HG02938 (cell line): ENCODE results near the gene TAB2.
"Not testable (repeated sequence)": the region's sequence is repeated elsewhere in the genome, so short reads cannot be mapped to it uniquely, and the experiment has no call there.

Experiments used
- ATAC-seq: cut with Tn5 transposase; IDR thresholded peaks from one replicate; pipeline ENCODE4 v1.9.1; 2021; ENCODE audit warnings: mild to moderate bottlenecking, moderate library complexity; ENCODE audit not compliant: unreplicated experiment

Gene TAB2

DNA sequence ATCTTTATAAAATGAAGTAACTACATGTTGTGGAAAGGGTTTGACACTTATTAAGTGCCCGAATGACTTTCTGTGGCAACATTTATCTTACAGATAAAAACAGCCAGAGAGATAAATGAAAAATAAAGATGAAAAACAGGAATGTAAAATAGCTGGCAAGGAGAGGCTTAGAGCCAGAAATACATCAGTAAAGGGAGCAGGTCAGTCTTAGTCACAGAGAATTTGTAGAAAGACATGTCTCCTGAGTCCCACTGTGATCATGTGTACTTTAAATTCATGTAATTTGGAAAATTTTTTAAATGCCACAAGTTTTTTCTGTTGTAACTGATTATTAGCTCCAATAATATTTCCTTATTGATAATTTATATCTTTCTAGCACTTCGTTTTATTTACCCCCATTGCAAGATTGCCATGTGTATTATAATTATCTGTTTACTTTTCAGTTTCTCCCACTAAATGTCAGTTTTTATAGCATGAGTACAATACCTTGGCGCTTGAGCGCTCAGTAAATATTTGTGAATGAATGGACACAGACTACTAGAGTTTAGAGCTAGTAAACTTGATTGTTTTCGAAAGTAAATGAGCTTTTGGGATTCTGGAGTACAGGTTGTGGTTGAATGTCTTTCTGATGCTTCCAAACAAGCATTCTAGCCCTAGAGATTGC, 15.2 kb downstream of the TAB2 start:
- no peak for ATAC-seq

DNA sequence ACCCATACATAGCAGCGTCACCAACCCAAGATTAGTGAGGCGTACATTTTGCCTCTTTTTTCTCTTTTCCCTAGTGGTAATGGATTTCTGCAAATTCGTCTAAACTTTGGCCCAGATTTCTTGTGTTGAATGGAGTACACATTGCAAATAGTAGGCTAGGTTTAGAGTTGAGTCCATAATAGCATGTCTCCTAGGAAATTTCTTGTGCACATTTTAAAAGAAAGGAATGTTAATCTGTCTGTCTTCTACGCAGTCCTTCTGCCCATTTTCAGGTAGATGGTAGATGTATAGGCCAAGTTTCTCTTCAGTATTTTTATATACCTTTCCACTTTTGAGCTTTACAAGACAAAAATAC, 15.7 kb downstream of the TAB2 start:
- no peak for ATAC-seq

DNA sequence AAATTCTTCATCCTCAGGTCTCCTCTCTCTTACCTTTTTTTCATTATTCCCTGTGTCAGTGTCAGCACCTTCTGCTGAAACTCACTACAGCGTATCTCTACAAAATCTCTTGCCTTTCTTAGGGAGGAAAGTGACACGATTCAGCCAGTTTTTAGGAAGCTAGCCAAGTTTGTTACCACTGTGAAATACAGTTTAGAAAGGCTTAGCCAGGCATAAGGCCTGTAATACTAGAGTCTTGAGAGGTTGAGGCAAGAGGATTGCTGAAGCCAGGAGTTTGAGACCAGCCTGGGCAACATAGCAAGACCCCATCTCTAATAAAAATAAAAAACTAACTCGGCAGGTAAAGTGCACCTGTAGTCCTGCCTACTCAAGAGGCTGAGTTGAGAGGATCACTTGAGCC, 16.7 kb downstream of the TAB2 start:
- no peak for ATAC-seq

DNA sequence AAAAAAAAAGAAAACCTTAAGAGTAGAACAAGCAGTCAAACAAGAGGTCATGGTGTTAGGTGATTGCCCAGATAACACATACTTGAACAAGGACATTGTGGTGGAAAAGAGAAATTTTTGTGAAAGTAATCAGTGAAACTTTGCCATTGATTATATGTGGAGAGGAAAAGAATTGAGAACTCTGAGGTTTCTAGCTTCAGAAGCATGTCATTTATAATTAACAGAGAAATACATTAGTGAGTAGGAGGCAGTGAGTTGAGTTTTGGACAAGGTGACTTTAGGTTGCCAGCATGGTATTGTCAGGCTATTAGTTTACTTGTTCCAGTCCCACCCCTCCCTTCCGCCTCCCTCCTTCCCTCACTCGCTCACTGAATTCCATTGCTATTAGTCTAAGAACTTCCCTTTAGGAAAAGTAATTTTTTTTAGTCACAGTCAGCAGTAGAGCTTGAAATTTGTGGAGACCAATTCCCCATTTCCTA, 17.2 kb downstream of the TAB2 start:
- ATAC-seq: no peak

DNA sequence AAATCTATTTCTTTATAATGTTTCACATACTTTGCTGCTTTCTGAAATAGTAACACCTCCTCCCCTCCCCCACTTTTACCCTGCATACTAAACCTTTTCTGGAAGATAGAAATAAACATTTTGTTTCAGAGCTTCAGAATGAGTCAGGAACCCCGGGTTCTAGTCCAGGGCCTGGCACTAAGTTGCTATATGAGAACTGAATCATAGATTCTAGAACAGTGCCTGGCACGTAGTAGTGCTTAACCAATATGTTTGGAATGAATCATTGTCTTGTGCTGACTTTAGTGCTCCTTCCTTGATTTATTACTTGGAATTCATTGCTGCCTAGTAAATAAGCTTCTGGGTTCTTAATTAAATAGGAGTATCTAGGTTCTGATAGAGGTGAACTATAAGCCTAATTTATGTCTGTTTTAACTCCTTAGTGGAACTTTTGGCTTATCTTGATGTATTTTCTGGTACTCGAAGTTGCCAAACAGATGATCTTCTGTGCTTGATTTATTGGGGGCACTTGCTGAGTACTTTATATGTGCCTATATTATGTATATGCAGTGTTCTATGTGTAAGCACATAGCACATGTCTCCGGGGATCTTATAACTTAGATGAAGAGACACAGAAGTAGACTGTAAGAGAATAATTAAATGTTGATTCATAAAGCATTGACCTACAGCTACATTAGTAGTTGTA, 18.6 kb downstream of the TAB2 start:
- ATAC-seq: no peak

DNA sequence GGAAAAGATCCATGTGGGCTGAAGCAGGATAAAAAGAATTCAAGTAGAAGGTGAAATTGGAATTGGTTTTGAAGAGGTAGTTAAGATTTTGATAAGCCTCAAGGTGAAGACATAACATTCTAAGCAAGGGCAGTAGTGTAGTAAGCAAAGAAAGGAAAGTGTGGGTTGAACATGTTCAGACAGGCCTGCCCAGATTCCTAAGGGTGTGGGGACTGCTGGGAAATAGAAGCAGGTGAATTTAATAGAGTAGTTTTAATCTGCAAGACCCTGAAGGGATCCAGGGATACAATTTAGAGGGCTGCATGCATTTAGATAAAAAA, 19.1 kb downstream of the TAB2 start:
- no peak for ATAC-seq

DNA sequence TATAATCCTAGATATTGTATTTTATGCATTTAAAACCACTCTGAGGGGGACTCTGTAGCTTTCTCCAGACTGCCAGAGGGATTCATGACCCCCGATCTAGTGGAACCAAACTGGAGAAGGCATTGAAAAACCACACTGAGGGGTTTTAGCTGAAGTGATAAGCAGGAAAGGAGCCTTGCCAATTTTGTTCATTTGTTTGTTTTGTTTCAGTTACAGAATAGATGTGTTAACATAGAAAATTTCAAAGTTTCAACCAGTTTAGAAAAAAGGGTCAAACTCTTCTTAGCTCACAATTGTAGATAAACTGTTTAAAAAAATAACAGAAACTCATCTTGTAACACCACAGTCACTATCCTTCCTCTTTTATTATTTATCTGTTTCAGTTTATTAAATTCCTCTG, 19.8 kb downstream of the TAB2 start:
- ATAC-seq: no peak

DNA sequence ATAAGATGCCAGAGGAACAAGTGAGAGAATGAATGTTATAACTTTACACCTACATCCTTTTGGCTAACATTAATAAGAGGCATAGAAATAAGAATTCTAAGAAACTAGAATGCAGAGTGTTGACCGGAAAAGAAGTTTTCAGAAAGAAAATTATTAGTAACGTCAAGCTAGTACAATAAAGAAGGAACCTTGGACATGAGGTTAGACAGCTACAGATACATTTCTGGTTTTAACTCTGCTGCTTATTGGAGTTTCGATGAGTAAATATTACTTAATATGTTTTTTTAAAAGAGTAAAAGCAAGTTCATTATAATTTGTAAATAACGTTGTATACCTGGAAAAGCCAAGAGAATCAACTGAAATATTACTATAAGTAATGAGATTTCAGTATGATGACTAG, 22.7 kb downstream of the TAB2 start:
- ATAC-seq: no peak

DNA sequence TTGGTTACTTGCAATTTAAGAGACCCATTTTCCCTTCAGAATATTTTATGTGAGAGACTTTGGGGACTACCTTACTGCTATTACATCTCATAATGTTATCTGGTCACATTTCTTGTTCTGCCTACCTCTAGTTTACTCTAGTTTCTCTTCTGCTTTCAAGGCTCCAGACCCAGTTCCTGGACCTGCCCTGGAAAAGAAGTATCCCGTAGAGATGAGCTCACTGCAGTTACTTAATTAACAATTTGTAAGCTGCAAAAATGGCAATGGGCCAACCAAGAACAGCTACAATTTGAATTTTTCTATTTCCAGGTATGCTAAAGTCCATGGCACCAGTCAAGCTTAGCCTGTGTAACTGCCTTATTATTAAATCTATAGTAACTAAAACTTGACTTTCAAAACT, 25.0 kb downstream of the TAB2 start:
- ATAC-seq: no peak

DNA sequence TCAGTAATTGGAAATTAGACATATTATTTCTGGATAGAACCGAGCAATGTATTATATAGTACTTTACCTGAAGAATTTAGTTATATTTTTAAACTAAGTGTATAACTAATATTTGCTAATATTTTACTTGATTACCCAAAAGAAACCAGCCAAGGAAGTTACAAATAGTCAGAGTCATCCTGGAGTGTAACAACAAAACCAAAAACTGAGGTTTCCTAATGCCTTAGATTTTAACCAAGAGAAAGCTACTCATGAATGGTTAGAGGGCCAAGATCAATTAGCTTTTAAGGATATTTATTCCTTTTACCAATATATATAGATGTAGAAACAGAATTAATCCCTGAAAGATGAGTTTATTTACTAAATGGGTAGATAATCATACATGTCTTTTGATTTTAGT, 26.0 kb downstream of the TAB2 start:
- no peak for ATAC-seq

DNA sequence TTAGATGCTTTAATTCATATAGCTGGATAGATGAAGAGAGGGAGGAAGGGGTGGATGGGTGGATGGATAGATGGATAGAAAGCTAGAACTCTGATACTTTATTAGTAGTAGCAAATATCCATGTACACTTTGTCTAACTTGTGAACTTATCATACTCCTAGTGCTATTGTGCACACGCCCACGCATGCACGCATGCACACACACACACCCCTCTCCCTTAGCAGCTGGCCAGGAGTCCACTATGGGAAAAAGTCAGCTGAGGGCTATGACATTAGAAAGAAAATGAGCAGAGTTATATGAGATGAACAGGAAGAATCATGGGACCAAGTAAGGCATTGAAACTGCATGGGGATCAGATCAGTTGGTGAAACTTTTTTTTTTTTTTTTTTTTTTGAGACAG, 28.6 kb downstream of the TAB2 start:
- ATAC-seq: no peak

DNA sequence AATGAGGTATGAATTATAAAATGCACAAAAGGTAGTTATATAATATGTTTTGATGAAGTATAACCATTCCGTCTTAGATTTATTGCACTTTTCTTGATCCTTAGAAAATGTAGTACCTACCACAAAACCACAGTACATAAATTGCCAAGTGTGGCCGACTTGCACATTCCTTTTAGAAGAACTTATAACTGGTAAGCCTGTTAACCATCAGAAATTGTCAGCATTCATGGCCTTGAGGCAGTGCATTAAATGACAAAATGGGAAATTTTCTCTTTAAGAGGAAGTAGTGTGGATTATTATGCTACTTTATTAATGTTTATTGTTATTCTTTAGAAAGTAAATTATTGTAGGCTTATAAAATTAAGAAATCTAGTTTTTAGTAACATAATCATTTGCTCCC, 29.6 kb downstream of the TAB2 start:
- no peak for ATAC-seq

DNA sequence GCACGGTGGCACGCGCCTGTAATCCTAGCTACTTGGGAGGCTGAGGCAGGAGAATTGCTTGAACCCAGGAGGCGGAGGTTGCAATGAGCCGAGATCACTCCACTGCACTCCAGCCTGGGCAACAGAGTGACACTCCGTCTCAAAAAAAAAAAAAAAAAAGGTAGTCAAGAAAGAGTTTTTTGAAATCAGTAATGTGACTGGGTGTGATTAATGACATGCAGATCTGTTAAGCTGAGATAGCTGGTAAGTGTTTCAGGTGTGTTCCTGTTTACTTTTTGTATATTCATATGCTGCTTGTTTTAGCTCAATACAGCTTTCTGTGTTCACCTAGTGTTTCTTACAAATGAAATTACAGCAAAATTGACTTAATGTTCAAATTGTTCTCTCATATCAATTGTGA, 31.8 kb downstream of the TAB2 start:
- ATAC-seq: not testable (repeated sequence)

DNA sequence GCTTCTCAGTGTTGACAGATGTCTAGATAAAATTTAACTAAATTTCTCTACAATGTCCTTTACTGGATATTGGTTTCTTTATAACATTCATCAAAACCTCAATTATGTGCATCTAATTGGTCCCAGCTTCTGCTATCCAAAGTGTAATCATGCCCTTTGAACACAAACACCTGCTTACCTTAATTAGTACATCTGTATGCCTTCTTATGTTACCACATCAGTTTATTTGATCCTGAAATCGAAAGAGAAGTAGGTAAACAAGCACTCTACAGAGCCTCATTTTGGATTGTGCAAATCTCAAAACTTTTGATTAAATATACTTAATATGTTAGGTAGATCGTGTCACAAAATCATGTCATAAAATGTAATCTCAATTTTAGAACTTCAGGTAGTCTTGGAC, 36.5 kb downstream of the TAB2 start:
- ATAC-seq: no peak

DNA sequence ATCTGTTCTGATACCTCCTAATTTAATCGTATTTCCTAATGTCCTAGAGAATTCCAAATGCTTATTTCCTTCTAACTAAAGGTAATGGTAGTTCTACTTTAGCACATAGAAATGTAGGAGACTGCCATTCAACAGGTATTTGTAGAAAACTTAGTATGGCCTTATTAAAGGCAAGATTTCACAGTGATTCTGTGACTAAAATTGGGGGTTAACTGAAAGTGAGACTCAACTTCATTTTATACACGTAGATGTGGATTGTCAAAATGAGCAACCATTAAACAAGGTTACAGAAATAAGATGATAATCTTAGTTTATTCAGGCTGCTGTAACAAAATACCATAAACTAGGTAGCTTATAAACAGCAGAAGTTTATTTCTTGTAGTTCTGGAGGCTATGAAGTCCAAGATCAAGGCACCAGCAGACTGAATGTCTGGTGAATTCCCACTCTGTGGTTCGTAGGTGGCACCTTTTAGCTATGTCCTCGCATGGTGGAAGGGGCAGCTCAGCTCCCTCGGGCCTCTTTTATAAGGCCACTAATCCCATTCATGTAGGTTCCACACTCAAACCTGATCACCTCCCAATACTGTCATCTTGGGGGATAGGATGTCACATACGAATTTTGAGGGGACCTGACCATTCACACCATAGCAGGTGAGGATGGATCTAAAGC, 38.7 kb downstream of the TAB2 start:
- ATAC-seq: no peak

DNA sequence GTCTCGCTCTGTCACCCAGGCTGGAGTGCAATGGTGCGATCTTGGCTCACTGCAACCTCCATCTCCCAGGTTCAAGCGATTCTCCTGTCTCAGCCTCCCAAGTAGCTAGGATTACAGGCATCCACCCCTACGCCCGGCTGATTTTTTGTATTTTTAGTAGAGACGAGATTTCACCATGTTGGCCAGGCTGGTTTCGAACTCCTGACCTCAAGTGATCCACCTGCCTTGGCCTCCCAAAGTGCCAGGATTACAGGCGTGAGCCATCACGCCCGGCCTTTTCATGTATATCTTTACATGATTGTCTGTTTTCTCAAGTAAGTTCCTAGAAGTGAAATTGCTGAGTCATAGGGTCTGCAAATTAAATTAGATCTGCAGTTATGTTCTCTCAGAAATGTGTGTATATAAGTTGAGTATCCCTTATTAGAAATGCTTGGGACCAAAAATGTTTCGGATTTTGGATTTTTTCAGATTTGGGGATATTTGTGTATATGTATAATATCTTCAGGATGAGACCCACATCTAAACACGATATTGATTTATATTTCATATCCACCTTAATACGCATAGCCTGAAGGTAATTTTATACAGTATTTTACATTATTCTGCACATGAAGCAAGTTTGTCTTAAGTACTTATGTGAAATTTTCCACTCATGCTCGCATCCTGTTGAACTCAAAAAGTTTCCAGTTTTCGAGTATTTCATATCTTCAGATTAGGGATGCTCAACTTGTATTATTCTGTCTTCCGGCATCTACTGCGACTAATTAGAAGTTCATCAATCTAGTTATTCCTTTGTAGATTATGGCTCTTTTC, 40.4 kb downstream of the TAB2 start:
- no peak for ATAC-seq

DNA sequence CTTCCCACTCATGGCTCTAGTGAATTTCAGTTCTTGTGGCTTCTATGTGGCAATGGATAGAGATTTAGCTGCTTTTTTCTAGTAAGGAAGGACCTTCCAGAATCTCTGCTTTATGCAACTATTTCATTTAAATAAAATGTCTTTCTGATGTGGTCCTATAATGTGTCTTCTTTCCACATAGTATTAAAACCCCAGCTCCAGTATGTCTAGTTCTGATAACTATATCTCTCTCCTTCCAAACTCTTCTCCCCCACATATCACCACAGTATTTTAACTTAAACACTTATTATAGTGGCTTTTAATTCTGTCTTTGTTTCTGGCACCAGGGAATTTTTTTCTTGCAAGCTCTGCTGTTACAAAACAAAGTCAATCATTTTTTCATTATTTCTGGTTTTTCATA, 41.9 kb downstream of the TAB2 start:
- ATAC-seq: no peak

DNA sequence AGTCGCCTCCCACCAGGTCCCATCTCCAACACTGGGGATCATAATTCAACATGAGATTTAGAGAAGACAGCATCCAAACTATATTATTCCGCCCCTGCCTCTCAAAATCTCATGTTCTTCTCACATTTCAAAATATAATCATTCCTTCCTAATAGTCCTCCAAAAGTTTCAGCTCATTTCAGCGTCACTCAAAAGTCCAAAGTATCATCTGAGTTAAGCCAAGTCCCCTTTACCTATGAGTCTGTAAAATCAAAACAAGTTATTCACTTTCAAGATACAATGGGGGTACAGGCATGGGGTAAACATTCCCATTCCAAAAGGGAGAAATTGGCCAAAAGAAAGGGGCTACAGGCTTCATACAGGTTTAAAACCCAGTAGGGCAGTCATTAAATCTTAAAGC, 43.0 kb downstream of the TAB2 start:
- no peak for ATAC-seq

DNA sequence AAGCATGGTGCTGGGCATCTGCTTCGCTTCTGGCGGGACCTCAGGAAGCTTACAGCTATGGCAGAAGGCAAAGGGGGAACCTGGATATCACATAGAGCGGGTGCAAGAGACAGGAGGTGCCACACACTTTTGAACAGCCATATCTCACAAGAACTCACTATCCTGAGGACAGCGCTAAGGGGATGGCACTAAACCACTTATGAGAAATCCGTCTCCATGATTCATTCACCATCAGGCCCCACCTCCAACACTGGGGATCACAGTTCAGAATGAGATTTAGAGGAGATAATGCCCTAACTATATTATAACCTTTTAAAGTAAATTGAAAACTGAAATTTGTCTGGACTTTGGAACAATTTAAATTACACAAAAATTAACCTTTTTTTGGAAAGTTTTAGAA, 44.8 kb downstream of the TAB2 start:
- no peak for ATAC-seq

DNA sequence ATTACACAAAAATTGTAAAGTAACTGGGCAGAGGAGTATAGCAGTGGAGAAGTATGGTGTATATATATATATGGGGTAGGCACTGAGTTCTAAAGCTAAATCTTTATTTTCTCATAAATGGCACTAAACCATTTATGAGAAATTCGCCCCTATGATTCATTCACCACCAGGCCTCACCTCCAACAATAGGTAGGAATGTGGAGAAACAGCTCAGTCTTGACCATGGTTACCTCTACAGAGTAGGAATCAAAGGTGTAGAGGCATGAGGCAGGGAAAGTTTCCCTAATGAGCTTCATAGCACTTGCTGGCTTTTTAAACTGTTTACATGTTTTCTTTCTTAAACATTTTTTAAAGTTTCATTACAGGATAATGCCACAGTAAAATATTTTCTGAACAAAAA, 45.6 kb downstream of the TAB2 start:
- no peak for ATAC-seq

DNA sequence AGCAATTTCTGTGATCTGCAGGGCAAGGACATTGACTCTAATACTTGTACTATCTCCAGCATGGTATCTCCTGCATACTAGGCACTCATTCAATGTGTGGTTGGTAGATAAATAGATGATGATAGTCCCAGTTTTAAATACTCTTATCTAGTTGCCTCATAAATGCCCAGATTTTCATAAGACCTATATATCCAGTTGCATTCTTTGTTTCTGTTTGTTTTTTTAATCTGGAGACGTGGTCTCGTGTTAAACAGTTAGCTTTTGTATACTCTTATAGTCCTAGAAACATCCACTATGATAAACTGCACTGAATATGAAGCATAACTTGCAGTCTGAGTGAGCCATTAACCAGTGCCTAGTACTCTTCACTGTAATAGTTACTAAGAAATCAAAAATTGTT, 47.0 kb downstream of the TAB2 start:
- no peak for ATAC-seq

DNA sequence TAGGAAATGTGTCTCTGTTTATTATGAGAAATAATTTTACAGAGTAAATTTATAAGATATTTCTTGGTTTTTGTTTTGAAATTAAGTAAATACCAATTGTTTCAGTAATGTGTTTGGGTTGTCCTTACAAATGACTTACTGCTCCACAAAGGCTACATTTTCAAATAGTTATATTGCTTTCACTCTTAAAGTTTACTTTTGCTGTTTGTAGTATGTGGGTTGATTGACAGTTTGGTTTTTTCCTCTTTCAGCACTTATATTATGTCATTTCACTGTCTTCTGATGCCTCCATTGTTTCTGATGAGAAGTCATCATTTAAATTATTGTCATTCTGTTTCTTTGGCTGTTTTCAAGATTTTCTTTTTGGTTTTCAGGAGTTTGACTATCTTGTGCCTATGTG, 47.7 kb downstream of the TAB2 start:
- no peak for ATAC-seq
